NCI-H82 treated with DMSO at 0.1 percent for 48 hours (cell line): ENCODE results near the gene SEMA3A.
A peak's percentile ranks its signal among the peaks of the same experiment; 100 is the strongest.
"Not testable (repeated sequence)": the region's sequence is repeated elsewhere in the genome, so short reads cannot be mapped to it uniquely, and the experiment has no call there.

Experiments
- DNase-seq: peaks from one replicate; lab custom pipeline; 2025; ENCODE audit not compliant: unreplicated experiment; lab: John Stamatoyannopoulos, UW

Gene SEMA3A

DNA sequence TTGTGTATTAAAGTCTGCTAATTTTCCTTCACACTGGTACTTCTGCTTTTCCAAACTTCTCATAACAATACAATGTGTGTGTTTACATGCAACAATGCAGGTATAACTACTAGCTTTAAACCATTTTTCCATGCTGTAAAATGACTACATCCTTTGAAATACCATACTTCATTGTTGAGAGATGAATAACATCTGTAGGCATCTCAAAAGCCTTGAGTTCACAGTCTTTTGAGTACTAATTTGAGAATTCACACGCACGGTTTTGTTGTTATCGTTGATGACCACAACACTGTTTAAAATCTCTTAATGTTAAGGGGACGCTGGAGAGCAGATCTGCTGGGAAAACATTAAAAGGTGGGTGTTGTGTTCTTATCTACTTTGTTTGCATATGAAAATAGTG lies 37.4 kb downstream of the SEMA3A start:
- no peak for DNase-seq

DNA sequence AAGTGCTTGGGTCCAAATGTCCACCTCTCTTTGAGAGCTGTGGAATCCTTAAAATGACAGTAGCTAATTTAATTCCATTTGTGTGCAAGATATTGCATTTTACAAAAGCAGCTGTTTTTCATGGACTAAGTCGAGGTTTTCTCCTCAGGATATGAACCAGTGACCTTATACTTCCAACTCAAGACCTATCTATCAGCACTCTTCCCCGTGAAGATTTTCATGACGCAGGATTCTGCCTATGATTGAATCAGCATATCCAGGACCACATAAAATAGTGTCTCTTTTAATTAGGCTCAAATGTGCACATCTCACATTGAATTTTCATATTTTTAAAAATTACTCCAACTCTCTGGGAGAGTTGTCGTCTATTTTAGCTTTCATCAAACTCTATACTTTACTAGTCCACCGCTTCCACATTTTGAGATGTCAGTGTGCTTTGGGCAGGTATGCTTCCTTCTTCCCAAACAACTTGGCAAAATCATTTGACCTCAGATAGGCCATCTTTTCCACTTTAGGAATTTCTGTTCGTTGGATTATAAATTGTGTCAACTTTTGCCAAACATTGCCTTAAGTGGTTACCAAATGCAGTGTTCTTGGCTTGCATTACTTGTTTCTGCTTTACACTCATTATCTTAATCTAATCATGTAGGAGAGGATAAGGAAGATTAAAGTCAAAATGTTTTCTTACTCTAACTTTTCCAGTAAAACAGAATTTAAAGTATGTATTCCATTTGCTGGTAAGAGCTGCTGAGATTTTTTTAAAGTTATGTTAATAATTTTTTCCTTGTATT lies 39.4 kb downstream of the SEMA3A start:
- no peak for DNase-seq

DNA sequence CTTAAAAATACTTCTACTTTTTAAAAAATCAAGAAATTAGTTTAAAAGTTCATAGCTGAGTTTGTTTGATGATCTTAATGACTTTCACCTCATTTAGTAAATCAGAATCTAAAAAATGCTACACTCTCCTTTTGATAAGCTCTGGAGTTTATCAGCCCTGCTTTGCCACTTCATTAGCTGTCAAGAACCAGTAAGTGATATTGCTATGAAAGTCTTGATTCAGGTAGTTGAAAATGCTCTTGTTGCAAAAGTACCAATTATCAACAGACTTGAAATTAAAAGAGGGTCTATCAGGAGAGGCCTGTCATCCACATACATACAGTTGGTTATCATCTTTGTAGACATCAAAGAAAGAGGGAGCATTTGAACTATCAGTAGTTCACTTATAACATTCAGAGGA lies 41.6 kb downstream of the SEMA3A start:
- no peak for DNase-seq

DNA sequence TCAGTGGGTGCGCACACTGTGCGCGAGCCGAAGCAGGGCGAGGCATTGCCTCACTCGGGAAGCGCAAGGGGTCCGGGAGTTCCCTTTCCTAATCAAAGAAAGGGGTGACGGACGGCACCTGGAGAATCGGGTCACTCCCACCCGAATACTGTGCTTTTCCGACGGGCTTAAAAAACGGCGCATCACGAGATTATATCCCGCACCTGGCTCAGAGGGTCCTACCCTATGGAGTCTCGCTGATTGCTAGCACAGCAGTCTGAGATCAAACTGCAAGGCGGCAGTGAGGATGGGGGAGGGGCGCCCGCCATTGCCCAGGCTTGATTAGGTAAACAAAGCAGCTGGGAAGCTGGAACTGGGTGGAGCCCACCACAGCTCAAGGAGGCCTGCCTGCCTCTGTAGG lies 44.2 kb downstream of the SEMA3A start:
- not testable (repeated sequence) for DNase-seq

DNA sequence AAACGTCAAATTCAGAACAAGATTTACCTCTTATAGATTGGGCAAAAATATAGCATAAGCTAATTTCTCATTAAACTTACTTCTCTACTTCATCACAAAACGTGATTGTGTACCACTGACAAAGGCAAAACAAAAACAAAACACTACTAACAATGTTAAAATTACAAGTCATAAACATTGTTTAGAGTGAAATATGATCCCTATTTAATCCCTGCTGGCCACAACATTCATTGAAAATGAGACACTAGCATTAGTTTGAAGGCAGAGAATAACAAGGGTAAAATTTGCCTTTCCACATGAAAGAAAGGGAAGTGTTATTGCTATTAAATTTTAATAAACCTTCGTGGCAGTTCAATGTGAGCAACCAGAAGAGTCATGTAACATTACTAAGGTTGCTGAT lies 45.0 kb downstream of the SEMA3A start:
- no peak for DNase-seq

DNA sequence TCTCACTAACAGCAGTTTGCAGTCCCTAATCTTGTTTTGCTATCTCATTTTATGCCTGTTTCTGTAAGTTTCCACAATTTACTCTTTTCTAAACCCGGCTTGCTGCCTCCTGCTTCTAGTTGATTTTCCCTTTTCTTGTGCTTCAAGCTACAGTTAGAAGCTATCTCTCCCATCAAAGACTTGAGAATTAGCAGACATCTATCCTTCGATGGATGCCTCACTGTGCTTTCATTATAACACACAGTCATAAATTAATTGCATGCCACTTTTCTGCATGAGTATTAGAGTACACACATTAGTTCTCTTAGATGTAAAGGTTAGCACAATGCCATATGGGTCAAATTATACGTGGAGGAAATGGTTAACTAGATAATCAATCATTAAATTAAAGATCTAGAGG lies 48.7 kb downstream of the SEMA3A start:
- DNase-seq, result no peak

DNA sequence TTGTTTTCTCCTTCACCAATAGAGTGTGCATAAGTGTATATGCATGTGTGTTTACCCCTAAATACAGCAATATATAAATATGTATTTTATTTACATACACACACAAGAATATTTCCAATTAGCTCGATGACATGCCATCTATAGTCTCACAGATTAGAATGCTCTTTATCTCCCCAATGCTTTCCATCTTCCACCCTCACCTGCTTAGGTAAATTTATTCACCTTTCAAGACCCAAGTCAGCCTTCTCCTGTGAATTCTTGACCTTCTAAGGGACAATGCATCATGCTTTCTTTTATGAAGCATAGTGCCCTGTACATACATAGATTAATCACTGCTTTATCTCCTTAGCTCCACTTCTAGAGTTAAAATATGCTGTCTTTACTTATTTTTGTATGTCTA lies 49.7 kb downstream of the SEMA3A start:
- DNase-seq, result no peak

DNA sequence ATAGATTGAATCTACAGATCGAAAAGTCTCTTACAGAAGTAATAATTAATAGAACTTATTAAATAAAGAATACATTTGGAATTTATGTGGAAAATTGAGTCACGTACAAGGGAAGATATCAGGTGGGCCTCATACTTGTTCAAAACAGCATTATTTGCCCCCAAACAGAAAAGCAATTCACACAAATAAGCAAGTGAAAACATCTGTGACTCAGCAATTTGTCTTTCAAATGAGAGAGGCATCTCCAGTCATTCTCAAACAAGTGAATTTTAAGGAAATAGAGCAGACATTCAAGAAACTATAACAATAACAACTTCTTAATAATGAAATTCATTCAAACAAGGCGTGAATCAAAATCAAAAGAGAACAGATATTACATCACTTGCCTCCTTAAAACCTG lies 50.1 kb downstream of the SEMA3A start:
- DNase-seq, result no peak

DNA sequence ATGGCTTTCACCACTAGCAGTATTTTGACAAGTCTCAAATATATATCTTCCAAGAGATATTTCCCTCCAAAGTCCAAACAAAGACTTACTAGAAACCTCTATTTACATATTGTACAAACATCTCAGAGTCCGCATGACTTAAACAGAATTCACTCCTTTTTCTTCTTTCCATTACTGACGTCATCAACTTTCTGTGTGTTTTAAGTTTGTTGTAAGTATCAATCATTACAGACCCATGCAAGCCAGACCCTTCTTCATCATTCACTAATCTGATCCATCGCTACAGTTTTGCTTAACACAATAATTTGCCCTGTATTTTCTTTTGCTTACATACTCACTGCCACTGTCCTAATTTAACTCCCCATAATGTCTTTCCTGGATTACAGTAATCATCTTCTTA lies 51.9 kb downstream of the SEMA3A start:
- DNase-seq, result no peak

DNA sequence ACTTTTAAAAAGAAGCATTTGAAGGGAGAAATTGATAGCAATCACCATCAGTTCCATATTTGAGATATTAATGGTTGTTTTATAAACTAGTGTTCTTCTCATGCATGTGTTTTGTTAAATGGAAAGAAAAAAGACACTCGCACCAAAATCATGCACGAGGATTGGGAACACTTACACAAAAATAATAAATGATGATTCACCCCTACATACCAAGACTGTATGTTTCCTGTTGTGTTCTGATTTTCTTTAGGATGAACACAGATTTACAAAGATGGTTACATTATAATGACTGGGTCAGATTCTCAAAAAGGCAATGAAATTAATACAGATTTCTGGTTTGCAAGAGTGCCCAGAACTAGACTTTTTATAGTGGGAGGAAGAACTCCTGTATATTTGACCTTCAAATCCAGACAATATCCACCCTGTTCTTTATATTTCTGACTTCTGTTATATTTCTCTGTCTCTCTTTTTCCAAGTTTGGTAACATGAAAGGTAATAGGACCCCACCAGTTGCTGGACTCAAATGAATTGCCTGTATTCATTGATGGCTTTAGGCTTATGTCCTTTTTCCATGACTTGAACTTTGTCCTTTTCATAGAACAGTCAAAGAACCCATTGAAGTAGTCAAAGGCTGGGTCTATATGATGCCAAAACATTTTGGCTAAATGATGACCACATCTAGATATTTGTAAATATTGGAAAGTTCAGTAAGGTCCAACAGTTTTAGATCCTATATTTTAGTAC lies 54.4 kb downstream of the SEMA3A start:
- DNase-seq, result no peak

DNA sequence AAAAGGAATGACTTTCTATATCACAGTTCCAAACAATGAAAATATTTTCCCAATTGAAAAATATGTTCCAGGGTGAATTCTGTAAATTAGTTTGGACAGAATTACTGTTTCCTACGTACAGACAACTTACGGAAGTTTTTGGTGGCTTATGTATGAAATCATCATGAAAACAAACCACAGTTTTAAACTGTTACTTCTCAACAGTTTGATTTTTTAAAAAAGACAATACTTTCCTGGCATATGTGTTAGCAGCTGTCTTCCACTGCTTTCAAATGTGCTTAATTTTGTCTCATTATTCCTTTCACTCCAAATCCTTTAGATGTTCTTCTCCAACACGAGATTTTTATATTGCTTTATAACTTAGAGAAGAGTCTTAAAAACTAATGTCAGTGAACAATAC lies 56.2 kb downstream of the SEMA3A start:
- no peak for DNase-seq

DNA sequence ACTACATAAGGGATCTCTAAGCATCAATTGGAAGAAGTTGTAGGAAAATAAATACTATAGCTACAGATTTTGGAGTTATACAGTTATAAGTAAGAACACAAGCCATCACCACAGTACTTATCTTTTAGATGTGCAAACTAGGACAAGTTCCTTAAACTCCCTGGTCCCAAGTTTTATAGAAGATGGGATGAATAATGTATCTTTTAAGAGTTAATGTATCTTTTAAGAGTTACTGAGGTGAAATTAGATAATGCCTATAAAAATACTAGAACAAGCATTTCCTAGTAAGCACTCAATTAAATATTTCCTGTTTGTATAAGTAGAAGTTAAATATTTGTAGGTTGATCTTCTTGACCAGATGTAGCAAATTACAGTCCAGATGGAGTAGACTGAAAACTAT lies 56.8 kb downstream of the SEMA3A start:
- no peak for DNase-seq

DNA sequence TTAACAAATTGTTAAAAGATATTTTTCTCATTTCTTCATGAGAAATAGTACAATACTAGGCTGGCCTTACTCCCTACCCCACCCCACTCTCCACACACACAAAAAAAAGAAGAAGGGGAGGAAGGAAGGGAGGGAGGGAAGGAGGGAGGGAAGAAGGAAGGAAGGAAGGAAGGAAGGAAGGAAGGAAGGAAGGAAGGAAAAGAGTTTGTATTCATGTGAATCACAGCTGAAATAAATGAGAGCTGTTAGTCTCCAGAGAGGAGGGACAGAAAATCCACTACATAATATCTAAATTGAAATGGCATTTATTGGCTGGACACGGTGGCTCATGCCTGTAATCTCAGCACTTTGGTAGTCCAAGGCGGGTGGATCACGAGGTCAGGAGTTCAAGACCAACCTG lies 57.8 kb downstream of the SEMA3A start:
- no peak for DNase-seq

DNA sequence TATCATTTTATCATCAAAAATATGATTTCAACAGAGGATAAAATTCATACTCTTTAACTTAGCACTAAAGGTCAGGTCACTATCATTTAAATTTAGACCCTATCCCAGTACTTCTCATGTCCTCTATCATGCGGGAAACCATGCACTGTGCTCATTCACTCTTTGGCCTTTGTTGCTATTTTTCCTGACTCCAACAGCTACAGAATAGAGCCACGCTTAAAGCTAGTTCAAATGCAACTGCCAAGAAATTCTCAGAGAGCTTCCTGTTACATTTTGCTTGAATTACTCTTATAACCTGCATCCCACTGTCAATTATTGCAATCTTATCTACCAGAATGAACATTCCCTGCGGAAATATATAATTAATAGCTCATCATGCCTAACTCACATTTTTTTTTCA lies 58.3 kb downstream of the SEMA3A start:
- no peak for DNase-seq

DNA sequence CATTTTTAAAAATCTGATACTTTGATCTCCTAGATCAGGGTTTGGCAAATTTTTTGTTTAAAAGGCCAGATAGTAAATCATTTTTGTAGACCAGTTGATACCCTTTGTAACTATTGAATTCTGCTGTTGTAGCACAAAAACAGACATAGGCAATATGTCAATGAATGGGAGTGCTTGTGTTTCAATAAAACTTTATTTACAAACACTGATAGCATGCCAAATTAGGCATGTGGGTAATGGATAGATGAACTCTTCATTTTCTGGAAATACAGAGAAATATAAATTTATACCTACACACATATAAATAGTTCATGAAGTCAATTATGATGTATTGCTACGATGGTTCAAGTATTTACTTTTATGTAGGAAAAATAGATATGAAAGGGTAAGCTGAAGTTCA lies 60.4 kb downstream of the SEMA3A start:
- DNase-seq, result no peak

DNA sequence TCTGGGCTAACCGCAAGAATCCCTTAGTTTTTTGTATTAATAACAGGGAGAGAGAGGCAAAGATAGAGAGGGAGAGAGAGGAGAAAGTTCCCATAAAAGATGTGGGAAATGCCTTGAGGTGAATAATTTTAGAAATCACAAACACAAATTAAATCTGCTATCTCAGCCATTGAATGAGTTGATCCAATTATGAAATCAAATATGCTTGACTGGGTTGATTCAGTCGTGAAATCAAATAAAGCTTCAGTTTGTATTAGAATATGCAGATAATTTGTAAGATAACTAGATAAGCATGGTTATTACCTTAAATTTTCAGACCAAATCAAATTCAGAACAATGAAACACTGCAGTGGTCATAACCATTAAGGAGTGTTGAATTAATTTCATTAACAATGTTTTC lies 68.9 kb downstream of the SEMA3A start:
- DNase-seq, result no peak

DNA sequence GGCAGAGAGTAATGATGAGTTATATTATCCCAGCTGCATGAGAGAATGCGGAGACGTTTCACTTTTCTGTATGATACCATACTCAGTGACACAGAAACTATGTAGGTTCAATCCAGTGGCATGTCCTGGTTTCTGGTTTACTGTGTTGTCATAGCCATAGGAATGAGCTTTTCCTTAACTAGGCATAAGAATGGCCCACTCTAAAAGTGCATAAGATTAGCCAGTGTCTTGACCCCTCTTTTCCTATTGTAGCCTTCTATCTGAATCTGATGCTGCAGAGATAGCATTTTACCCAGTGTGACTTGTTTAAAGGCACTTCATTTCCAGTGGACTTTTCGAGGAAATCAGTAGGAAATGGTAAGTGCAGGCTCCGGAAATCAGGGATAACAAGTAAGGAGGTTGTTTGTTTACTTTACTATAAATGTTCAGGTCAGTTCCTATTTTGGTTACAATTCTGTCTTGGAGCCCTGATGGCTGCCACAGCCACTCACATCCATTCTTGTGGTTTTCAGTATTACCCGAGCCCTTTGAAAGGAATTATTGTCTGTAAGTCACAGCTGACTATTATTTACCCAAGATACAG lies 70.5 kb downstream of the SEMA3A start:
- DNase-seq, result no peak

DNA sequence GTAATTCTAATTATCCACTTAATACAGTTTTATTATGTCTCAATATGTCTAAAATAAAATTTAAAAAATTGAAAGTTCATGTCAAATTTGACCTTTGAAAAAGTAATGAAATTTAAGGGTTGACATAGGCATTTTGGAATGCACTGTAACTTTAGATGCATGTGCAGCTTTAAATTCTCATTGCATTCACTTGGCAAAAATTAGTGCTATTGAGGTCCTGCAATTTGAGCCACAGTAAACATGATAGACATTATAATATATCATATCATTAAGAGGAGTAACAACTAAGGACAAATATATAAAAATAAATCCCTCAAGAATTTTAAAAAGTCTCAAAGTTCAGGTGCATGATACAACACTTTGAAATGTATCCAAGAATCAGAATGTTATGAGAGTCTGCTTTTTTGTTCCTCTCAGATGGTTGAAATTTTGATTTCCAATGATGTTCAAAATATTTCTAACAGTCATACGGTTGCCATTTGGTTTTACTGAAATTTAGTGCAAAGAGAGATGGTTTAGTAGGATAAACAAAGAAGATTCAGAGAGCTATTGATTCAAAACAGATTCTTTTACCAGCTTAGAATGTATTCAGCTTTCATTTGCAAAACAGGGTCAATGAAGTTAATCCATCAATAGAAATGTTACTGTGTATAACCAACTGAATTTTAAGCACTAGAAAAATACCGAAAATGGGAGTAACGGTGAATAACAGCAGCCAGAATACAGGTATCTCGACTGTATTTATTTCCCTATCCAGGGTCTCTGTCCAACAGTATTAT lies 71.8 kb downstream of the SEMA3A start:
- DNase-seq, result no peak

DNA sequence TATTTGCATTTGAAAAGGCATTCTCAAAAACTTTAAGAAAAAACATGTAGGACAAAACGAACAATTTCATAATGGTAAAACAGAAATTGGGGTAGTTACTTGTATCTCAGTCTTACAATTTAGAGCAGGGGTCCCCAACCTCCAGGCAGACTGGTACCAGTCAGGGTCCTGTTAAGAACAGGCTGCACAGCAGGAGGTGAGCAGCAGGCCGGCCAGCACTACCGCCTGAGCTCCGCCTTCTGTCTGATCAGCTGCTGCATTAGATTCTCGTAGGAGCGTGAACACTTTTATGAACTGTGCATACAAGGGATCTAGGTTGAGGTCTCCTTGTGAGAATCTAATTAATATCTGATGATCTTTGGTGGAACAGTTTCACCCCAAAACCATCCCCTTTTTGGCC lies 77.3 kb downstream of the SEMA3A start:
- no peak for DNase-seq

DNA sequence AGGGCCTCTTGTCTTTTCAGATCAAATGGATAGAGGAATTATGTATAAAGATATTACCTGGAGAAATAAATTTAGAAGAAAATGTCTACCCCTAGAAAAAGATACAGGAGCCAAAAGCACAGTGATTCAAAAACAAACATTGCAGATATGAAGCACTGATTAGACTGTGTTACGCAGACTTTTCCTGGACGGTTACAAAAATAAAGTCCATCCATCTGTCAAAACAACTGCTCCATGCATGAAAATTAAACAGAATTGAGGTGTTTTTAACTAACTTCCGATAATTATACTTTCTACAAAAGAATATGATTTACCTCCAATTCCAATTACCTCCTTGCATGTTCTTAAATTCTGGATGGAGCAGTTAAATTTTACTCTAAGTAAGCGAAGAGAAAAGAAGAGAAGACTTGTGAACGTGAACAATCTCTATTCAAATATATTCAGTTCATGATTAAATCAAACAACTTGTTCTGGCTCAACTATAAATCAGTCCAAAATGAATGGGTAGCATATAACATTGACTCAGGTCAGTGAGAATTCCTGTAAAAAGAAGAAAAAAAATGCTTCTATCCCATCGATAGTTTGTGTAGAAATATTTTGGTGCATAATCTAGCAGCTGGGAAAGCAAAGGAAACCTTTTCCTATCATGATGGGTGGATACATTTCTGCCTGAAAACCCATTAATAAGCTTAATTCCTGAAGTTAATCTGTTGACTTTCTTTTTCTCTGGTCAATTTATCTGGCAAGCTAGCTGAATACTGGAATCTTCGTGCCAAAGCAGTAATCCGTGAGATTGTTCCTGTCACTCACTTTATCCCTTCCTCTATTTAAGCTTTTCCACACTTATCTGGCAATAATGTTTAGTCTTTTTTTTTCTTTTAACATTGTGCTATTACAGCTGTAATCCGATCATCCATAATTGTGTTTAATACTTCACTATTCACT lies 80.4 kb downstream of the SEMA3A start:
- DNase-seq, result peak; percentile 70
